PC-9 (cell line): ENCODE measurements around the gene GLA.
A peak's percentile ranks its signal among the peaks of the same experiment; 100 is the strongest.

ENCODE experiments used
- EZH2 ChIP-seq: fragments of 200-600 bp; sonication (generic); IDR thresholded peaks from 2 replicates; pipeline ENCODE4 v1.8.0; 2017; ENCODE audit warnings: antibody characterized with exemption, low read depth
- TF ChIP-seq, protein P1 (sequence below): fragments of 200-600 bp; sonication (generic); conservative IDR thresholded peaks from 2 replicates; pipeline ENCODE4 v1.6.1; 2017; ENCODE audit warnings: mixed run types, antibody characterized with exemption, mild to moderate bottlenecking, moderate library complexity

DNA sequence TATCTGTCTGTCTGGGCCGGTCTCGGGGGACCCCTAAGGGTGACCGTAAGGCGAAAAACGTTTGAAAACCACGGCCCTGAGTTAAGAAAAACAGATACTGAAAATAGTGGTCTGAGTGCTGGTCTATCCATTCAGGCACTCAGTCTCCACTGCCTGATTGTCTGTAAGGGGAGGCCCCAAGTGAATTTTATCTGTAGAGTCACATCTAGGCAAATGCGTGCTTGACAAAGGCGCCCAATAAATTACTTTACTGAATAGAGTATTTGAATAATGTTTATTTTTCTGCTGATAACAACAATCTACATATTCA is 762 bp upstream of the GLA start:
- TF ChIP-seq, protein P1, sequence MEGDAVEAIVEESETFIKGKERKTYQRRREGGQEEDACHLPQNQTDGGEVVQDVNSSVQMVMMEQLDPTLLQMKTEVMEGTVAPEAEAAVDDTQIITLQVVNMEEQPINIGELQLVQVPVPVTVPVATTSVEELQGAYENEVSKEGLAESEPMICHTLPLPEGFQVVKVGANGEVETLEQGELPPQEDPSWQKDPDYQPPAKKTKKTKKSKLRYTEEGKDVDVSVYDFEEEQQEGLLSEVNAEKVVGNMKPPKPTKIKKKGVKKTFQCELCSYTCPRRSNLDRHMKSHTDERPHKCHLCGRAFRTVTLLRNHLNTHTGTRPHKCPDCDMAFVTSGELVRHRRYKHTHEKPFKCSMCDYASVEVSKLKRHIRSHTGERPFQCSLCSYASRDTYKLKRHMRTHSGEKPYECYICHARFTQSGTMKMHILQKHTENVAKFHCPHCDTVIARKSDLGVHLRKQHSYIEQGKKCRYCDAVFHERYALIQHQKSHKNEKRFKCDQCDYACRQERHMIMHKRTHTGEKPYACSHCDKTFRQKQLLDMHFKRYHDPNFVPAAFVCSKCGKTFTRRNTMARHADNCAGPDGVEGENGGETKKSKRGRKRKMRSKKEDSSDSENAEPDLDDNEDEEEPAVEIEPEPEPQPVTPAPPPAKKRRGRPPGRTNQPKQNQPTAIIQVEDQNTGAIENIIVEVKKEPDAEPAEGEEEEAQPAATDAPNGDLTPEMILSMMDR: peak; percentile 28; the same call in 1 of the 2 replicates
- no peak for TF ChIP-seq EZH2
